Left renal cortex interstitium (tissue), 4 donors: ENCODE results near the gene SLC7A14. TPM values are rescaled to one million over a fixed set of nuclear protein-coding genes. Genes with fewer than 3 reads are reported as not detected.

Experiments
- DNase-seq, 4 donors: peaks; one replicate each; pipeline ENCODE4 v3.0.0-alpha.2; 2013; ENCODE audit warnings: low read depth in 4 of 4, low spot score in 2 of 4, missing footprints in 1 of 4
- polyA plus RNA-seq, 4 donors: library from polyadenylated mRNA; unstranded; fragments of 120-200 nt; gene quantifications; one replicate each; pipeline ENCODE4 v1.2.1, GENCODE V29; 2013; ENCODE audit not compliant: insufficient read length in 4 of 4

Gene SLC7A14
- polyA plus RNA-seq, 4 donors: 1.7 to 2.8 (median 2.3) TPM

DNA sequence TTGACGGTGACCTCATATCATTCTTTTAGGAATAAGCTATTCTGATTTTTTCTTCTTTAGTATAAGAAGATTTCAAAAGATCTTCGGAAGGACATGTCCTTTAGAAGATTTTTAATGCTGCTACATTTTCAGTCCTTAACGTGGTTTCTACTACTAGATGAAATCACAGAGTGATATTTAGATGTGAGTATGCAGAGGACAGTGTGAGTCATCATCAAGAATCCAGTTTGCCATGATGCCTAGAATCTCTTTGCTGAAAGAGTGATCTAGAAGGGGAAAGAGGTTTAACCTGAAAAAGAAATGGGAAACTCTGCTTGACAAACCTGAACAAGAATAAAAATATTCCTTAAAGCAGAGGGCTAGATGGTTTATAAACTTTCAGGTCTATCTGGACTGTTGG lies 43.2 kb downstream of the SLC7A14 start:
- no peak for DNase-seq

DNA sequence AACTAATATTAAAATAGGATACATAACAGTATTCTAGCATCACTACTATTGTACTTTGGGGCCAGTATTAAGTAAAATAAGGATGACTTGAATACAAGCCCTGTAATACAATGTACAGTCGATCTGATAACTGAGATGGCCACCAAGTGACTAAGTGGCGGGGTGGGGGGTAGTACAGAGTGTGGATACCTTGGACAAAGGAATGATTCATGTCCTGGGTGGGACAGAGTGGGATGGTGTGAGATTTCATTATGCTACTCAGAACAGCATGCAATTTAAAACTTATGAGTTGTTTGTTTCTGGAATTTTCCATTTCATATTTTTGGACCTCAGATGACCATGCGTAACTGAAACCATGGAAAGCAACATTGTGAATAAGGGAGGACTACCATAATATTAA lies 46.0 kb downstream of the SLC7A14 start:
- DNase-seq: no peak

DNA sequence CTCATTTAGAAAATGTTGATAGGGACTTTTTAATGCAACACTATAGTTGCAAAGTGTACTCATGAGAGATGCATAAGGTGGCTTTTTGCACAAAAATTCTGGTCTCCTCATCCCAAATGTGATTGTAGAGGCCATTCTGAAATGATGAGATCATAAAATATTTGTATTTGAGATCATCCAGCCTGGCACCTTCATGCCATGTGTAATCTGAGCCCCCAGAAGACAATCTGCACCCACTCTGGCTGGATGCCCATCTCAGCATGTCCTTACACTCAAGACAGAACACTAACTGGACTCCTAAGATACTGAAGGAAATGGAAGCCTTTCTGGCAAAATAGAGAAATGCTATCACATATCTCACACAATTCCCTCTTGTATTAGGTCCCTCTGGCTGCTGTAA lies 49.2 kb downstream of the SLC7A14 start:
- no peak for DNase-seq

DNA sequence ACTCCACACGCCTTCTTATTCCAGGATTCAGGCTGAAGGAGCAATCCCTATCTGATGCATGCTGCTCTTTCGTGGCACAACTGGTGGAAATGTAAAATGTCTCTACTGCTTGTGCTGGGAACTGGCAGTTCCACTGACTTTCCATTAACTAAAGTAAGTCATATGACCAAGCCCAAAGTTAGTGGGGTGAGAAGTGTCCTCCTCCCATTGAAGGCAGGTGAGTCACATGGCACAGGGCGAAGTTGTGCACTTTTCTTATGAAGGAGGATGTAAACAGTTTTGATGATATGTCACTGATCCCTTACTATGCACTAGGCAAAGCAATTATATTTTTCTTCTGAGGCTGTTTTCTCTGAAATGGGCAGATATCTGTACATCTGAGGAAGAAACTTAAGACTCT lies 51.6 kb downstream of the SLC7A14 start:
- no peak for DNase-seq

DNA sequence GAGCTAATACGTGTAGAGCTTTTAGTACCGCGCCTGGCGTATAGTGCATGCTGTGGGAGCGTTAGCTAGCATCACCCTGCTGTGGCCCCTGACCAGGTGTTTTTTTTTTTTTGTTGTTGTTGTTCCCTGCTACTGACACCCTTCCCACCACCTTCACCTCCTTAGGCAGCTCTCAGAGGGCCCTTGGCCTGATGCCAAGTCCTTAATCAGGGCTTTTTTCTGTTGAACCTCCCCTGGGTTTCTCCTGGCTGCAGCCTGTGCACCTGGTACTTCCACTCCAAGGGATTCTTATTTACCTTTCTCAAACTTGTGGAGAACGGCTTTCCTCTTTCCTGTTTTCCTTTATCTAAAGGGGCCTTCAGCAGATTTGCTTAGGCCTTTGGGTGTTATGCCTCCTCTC lies 53.3 kb downstream of the SLC7A14 start:
- DNase-seq: no peak

DNA sequence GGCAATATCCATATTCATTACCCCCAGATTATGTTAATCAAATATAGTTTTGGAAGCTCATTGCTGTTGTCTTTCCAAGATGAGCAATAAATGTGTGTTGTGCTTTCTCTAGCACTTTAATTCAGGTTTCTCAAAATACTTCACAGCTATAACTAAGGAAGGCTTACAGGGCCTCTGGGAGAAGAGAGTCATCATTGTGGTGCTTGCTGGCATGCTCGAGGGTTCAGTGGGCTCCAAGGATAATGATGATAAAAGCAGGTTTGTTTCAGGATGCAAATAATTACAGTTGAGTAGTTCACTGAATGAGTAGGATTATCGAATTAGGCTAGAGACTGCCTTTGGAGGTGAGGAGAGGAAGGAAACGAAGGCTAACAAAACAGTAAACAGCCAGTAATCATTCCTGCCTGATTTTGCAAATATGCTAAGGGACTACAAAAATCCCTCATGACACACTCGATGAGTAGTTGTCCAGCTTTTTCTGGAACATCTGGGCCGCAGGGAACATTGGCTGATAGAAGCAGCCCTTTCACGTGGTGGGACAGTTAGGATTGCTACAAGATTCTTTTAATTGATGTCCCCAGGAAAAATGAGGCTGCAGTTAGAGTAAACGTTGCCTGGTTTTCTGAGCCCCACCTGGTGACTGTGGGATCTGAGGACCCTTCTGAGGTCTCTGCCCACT lies 54.1 kb downstream of the SLC7A14 start:
- DNase-seq: no peak

DNA sequence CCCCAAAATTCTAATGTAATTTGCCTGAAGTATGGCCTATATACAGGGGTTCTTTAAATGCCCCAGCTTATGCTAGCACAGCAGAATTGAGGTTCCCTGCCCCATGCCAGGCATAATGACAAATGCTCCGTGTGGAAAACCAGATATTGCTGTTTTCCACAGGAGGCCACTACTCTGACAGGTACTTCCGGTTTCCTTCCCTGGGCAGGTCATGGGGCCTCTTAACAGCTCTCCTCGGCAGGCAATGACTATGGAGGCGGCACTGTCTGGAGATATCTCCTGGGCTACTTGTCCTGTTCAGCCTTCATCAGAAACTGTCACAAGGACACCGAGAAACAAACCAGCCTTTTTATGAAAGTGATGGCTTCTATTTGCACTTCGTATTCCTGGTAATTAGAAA lies 54.8 kb downstream of the SLC7A14 start:
- DNase-seq: no peak

DNA sequence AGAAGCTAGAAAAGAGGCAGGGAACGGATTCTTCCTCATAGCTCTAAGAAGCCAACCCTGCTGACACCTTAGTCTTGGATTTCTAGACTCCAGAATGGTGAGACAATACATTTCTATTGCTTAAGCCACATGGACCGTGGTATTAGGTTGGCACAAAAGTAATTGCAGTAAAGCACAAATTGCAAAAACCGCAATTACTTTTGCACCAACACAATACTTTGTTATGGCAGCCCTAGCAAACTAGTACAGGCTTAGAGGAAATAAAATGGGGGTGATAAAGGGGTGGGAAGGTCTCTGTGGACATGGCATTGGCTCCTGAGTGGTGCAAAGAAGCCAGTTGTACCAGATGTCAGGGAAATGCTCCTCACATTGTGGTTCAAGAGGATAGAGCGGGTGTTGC lies 56.0 kb downstream of the SLC7A14 start:
- DNase-seq: no peak

DNA sequence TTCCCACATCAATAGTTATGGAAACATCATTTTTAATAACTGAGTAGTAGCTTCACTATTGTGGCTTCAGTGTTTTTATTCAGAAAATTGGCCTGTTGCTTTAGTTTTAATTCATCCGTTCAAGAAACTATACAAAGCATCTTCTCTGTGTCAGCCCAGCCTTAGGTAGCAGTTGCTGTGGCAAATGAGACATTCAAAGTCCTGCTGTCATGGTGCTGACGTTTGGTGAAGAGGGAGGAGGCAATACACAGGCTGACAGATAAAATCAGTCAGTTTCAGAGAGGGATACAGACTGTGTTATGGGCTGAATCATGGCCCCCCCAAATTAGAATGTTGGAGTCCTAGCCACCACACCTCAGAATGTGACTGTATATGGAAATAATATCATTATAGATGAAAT lies 56.5 kb downstream of the SLC7A14 start:
- no peak for DNase-seq

DNA sequence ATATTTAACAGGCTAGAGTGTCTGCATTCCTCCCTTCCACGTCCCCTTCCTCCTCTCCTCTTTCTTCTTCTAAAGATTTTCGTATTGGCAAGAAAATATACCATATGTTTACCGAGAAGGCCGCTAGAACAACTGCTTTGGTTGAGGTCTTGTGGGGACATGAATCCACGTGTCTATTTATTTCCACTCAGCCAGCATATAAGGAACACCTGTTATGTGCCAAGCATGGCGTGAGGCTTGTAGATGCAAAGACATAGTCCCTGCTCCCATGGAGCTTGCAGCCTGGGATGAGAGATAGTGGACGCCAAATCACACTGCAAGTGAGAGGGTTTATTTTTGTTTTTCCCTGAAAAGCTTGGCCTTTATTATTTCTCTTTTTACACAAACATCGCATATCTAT lies 57.1 kb downstream of the SLC7A14 start:
- no peak for DNase-seq

DNA sequence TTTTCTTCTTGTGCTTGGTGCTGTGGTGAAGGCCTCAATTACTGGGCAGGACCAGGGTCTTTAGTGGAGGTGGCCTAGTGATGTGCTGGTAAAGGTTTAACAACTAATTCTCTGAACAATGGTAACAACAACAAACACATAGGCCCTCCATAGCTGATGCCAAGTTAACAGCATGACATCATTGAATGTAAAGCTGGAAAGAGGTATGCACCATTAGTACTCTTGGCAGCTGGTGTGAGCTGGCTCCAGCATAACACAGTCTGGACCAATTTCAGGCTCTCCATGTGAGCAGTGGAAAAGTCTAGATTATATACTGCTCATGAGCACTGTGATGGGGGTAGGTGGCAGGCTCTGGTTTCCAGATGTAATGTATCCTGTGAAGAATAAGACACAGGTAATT lies 61.8 kb downstream of the SLC7A14 start:
- no peak for DNase-seq

DNA sequence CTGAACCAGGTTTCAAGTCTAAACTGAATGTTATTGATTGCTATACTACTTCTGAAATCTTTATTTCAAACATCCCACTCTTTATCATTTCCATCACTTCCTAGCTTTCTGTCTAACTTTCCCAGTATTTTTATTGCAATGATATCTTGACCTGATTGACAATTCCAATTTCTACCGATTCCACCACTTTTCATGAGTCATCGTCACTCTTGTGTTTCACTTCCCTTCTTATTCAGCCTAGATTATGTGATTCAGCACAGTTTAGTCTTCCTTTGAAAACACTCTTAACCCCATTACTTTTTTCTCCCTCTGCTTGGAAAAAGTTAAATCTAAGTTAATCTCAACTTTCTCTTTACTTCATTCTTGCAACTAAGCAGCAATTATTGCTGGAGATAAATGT lies 62.6 kb downstream of the SLC7A14 start:
- DNase-seq: no peak

DNA sequence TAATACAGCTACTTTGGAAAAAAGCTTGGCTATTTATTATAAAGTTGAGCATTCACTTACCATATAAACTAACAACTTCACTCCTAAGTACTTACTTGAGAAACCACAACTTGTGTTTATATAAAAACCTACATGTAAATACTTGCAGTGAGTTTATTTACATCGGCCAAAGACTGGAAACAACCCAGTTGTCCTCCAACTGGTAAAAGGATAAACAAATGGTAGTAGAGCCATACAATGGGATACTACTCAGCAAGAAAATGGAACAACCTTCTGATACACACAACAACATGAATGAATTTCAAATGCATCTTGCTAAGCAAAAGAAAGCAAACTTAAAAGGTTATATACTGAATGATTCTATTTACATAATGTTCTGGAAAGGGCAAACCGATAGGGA lies 63.7 kb downstream of the SLC7A14 start:
- no peak for DNase-seq

DNA sequence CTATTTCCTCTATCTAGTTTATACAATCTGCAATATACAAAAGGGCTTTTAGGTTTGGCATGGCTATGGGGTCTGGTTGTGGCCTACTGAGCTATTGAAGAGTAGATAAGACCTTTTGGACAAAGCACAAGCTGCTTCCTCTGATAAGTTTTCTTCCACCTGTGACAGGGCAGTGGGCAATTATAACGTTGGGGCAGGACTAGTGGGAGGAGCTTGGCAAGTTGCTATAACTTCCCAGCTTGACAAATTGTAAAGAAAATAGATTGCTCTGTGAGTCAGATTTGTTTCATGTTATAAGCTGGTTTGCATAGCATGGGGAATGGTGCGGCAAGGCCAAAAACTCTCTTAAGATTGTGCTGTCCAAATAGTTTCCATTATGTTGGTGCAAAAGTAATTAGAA lies 64.9 kb downstream of the SLC7A14 start:
- DNase-seq: no peak

DNA sequence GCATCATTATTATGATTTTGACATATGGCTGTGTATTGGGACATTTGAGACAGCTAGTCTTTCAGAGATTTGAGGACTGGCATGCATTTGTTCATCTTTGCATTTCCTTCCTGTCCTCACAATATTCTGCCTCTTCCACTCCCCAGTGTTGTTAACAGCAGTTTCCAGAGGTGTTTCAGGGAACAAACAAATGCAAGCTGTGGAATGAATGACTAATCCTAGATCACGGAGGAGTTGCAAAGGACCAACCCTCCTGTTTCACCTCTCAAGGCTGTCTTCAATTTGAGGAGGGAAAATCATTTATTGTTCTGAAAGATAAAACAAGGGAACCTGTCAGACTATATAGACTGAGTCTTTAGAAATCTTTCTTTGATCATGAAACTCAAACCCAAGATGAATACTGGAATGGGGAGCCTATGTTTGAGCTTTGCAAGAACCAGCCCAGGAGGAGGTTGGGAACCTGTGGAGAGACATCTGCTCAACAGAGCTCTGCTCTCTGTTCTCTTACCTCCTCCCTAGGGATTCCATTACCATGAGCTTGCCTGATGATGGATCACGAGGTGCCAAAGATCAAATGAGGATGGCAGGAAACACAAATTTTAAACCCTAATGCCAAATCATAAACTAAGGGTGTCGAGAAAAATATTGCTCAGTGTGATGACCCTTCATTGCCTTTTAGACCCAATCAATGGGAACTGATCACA lies 68.5 kb downstream of the SLC7A14 start:
- no peak for DNase-seq

DNA sequence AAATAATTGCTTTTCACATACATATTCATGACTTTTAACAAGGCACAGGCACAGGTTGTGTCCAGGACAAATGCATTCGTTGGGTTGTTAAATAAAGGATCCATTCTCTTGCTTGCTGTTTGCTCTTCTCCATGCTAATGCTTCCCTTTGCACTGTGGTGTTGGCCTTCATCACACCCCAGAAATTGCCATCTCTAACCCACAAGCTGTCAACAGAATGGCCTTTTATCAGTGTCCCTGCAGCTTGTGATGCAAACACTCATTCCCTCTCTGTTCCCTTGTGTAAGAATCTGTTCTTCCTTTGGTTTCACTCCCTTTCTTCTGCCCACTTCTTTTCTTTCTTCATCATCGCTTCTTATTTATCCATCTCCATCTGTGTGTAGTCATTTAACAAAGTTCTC lies 72.2 kb downstream of the SLC7A14 start:
- DNase-seq: no peak

DNA sequence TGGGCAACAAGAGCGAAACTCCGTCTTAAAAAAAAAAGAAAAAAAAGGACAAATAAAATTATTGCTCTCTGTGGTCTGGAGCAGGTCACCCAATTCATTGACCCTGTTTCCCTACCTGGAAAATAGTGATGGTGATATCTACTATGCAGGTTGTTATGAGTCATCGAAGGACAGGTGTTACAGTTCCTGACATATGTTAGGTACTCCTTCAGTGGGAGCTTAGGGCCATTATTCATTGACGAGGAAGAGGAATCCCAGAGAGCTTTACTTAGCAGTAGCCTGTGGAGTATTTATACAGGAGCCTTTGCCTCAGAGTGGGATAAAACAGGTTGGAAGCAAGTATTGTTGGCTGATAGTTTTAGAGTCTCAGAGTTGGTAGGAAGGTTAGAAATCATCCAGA lies 74.5 kb downstream of the SLC7A14 start:
- no peak for DNase-seq

DNA sequence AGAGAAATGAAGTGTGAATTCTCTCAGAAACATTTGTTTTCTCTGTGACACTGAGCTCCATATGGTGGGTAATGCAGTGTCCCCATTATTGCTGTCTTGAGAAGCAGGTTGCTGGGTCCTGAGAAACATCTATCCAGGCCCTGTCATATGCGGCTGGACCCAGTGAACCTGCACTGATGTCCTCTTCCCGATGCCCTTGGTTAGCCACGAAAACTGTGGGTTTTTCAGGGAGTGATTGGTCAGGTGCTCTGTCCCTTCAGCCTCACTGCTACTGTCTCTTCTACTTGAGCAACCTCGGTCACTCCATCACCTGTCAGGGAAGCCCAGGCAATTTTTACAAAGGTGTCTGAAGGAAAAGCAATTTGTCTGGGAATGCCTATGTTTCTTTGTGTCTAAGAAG lies 77.0 kb downstream of the SLC7A14 start:
- DNase-seq: no peak

DNA sequence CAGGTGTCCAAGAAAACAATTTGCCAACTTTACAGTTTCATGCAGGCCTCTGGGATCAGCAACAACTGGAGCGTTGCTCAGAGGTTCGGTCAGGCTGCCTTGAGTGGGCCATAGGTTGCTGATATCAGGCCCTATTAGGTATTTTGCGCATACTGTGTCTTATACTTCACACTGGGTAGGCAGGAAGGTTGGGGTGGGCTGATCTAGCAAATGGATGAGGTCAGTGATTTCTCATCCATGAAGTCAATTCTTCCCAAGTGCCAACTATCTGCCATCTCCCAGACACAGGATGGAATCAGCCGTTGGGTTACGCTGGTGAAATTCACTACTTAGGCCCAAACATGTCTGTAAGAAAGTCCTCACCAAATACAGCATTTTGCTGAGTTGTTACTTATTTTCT lies 77.6 kb downstream of the SLC7A14 start:
- no peak for DNase-seq

DNA sequence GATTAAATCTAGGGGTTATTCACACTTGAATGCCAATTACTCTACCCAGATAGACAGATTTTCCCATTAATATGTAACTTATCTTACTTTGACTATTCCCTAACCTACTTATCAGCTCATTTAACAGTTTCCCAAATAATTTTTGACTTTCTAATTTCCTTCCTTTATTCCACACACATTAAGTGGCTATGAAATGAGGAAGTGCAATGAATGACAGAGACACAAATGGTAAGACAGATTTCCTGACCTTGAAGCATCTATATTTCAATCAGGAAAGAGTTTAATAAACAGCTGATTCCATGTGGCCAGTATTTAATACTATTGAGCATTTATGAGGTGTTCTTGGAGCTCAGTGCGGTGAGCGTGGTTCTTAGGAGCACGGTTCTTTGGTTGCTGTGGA lies 78.8 kb downstream of the SLC7A14 start:
- DNase-seq: no peak

DNA sequence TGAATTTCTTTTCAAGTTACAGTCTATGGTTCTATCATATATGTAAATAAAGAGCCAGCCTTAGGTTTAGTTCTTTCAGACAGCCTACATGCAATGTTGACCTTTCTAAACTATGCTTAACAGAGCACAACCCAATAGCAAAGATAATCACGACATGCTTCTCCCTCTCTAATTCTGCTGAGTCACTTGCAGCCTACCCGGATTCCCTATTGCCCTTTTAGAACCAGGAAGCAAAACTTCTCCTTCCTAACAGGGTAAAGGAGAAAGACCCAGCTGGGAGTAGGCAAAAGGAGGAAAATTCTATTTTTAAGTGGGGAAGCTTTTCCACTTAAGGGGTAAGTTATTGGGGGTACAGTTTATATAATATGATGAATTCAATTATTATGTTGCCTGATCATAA lies 79.3 kb downstream of the SLC7A14 start:
- no peak for DNase-seq

DNA sequence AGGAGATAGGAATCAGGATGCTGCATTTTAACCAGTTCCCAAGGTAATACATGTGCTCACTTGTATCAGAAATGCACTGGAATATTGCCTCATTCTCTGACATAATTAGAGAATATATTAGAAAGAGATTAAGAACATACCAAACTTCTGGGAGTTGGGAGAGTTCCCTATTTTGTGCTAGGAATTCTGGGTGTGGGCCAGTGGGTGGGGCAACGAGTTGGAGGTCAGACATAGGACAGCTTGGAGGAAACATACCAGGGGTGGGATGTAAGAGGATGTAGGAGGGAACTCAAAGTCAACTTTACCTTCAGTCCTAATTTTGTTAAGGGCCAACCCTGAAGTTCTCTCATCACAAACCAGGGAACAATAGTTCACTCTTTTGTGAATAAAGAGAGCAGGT lies 83.6 kb downstream of the SLC7A14 start:
- no peak for DNase-seq

DNA sequence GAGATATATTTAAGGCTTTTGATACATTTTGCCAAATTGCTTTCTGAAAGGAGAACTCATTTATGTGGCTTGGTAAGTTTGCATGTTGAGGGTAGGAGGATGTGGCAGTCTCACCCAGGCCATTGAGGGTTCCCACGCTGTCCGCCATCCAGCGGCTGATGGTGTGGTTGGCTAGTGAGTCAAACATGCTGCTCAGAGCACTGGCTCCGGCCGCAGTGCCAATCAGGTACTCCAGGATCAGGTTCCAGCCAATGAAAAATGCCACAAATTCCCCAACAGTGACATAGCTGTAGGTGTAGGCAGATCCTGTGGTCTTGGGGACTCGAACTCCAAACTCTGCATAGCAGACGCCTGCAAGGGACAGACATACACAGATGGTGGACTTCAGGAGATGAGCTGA lies 84.9 kb downstream of the SLC7A14 start:
- DNase-seq: no peak
